Measurements from ENCODE around the gene SKIDA1. TPM values are rescaled to one million over a fixed set of nuclear protein-coding genes. Genes with fewer than 3 reads are reported as not detected.
A peak's percentile ranks its signal among the peaks of the same experiment; 100 is the strongest.

Gene SKIDA1
- total and polyA plus RNA-seq, 2 donors (not counting 1 experiment from before 2014, with no cell fraction given): 0.28 to 0.50 TPM

- TF ChIP-seq EZH2 (IDR thresholded peaks at IDR 0.05; ENCODE audit: low read length, missing control alignments): no peak
- TF ChIP-seq, protein P1, sequence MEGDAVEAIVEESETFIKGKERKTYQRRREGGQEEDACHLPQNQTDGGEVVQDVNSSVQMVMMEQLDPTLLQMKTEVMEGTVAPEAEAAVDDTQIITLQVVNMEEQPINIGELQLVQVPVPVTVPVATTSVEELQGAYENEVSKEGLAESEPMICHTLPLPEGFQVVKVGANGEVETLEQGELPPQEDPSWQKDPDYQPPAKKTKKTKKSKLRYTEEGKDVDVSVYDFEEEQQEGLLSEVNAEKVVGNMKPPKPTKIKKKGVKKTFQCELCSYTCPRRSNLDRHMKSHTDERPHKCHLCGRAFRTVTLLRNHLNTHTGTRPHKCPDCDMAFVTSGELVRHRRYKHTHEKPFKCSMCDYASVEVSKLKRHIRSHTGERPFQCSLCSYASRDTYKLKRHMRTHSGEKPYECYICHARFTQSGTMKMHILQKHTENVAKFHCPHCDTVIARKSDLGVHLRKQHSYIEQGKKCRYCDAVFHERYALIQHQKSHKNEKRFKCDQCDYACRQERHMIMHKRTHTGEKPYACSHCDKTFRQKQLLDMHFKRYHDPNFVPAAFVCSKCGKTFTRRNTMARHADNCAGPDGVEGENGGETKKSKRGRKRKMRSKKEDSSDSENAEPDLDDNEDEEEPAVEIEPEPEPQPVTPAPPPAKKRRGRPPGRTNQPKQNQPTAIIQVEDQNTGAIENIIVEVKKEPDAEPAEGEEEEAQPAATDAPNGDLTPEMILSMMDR (conservative IDR thresholded peaks at IDR 0.05 in 1 of 2, IDR thresholded peaks at IDR 0.05 in 1 of 2; ENCODE audit: low read depth in 1 of 2, low read length in 2 of 2): no peak
- no peak overlapping the region for H3K27ac ChIP-seq (ENCODE audit: insufficient read depth, low read length)
- no peaks in the 10 kb centered on the region for H3K4me1 ChIP-seq (ENCODE audit: control insufficient read depth, extremely low read depth, insufficient read depth, low read length)
- H3K9ac ChIP-seq (ENCODE audit: insufficient read depth, low read length): no peak overlapping the region
- H3K36me3 ChIP-seq (ENCODE audit: control insufficient read depth, insufficient read depth, low read length): no peaks in the 10 kb centered on the region
- no peaks in the 10 kb centered on the region for H3K79me2 ChIP-seq (ENCODE audit: control insufficient read depth, insufficient read depth, low read length)
- no peak overlapping the region for H3K4me3 ChIP-seq (replicated peaks in 1 of 4; ENCODE audit: control extremely low read depth in 1 of 4, insufficient read depth in 1 of 4, low read depth in 3 of 4, low read length in 4 of 4)
- H3K27me3 ChIP-seq (ENCODE audit: control insufficient read depth, insufficient read depth, low read length): no peaks in the 10 kb centered on the region
- no peak overlapping the region for H2AFZ ChIP-seq (ENCODE audit: low read length)
- DNase-seq (ENCODE audit: low read depth in 2 of 2): no peak
- H3K4me2 ChIP-seq (ENCODE audit: extremely low read depth, insufficient read depth, low read length): no peak overlapping the region
- no peaks in the 10 kb centered on the region for H4K20me1 ChIP-seq (ENCODE audit: control insufficient read depth, extremely low read depth, insufficient read depth, low read length)
- H3K9me3 ChIP-seq (ENCODE audit: control insufficient read depth, insufficient read depth, low read depth, low read length): no peaks in the 10 kb centered on the region
Measured at GRCh38 chr10:21488957-21489446, 36.5 kb downstream of the SKIDA1 start.

GRCh38 chr10:21488246-21488956 is 37.1 kb downstream of the SKIDA1 start:
- Histone ChIP-seq H3K36me3 (ENCODE audit: control insufficient read depth, insufficient read depth, low read length) (no peaks in the 10 kb centered on the region), H4K20me1 (ENCODE audit: control insufficient read depth, extremely low read depth, insufficient read depth, low read length) (no peaks in the 10 kb centered on the region), H3K9ac (ENCODE audit: insufficient read depth, low read length) (no peak overlapping the region), H3K27ac (ENCODE audit: insufficient read depth, low read length) (no peak overlapping the region), H2AFZ (ENCODE audit: low read length) (no peak overlapping the region), H3K4me3 (replicated peaks in 1 of 4; ENCODE audit: control extremely low read depth in 1 of 4, insufficient read depth in 1 of 4, low read depth in 3 of 4, low read length in 4 of 4) (no peak overlapping the region), H3K9me3 (ENCODE audit: control insufficient read depth, insufficient read depth, low read depth, low read length) (no peaks in the 10 kb centered on the region), H3K79me2 (ENCODE audit: control insufficient read depth, insufficient read depth, low read length) (no peaks in the 10 kb centered on the region), H3K4me2 (ENCODE audit: extremely low read depth, insufficient read depth, low read length) (no peak overlapping the region), H3K27me3 (ENCODE audit: control insufficient read depth, insufficient read depth, low read length) (no peaks in the 10 kb centered on the region), H3K4me1 (ENCODE audit: control insufficient read depth, extremely low read depth, insufficient read depth, low read length) (no peaks in the 10 kb centered on the region)
- DNase-seq (ENCODE audit: low read depth in 2 of 2): peak; percentile 18 to 22
- TF ChIP-seq, protein P1 (conservative IDR thresholded peaks at IDR 0.05 in 1 of 2, IDR thresholded peaks at IDR 0.05 in 1 of 2; ENCODE audit: low read depth in 1 of 2, low read length in 2 of 2): no peak
- TF ChIP-seq EZH2 (IDR thresholded peaks at IDR 0.05; ENCODE audit: low read length, missing control alignments): no peak

DNA sequence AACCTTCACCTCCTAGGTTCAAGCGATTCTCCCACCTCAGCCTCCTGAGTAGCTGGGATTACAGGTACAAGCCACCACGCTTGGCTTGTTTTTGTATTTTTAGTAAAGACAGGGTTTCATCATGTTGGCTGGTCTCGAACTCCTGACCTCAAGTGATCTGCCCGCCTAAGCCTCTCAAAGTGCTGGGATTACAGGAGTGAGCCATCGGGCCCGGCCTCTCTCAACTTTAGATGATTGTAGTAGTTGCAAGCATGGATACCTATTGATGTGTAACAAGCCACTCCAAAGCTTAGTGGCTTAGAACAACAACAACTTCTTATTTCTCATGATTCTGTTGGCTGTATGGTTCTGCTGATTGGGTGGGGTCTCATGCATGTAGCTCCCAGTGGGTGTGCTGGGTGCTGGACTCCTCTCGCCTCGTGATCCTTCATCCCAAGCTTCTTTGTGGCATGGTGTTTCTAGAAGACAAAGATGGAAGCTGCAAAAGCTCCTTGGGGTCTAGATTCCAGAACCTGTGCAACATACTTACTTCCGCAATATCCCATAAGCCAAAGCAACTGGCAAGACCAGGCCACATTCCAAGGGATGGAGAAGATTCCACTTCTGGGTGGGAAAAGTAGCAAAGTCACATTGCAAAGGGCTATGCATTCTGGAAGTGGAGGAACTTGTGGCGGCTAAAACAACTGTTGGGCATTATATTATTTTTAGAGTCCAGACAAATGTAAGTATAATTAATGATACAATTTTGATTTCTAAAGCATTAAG is 37.9 kb downstream of the SKIDA1 start:
- Histone ChIP-seq H3K27ac (ENCODE audit: insufficient read depth, low read length) (no peak overlapping the region), H3K4me1 (ENCODE audit: control insufficient read depth, extremely low read depth, insufficient read depth, low read length) (no peaks in the 10 kb centered on the region)

More for the DNA sequence above, 37.9 kb downstream of the SKIDA1 start:
- no peaks in the 10 kb centered on the region for H3K36me3 ChIP-seq (ENCODE audit: control insufficient read depth, insufficient read depth, low read length)
- no peak for DNase-seq (ENCODE audit: low read depth in 2 of 2)
- H4K20me1 ChIP-seq (ENCODE audit: control insufficient read depth, extremely low read depth, insufficient read depth, low read length): no peaks in the 10 kb centered on the region
- TF ChIP-seq, protein P1 (conservative IDR thresholded peaks at IDR 0.05 in 1 of 2, IDR thresholded peaks at IDR 0.05 in 1 of 2; ENCODE audit: low read depth in 1 of 2, low read length in 2 of 2): no peak
- TF ChIP-seq EZH2 (IDR thresholded peaks at IDR 0.05; ENCODE audit: low read length, missing control alignments): no peak
- H3K4me2 ChIP-seq (ENCODE audit: extremely low read depth, insufficient read depth, low read length): no peak overlapping the region
- no peak overlapping the region for H3K4me3 ChIP-seq (replicated peaks in 1 of 4; ENCODE audit: control extremely low read depth in 1 of 4, insufficient read depth in 1 of 4, low read depth in 3 of 4, low read length in 4 of 4)
- no peak overlapping the region for H2AFZ ChIP-seq (ENCODE audit: low read length)
- no peaks in the 10 kb centered on the region for H3K9me3 ChIP-seq (ENCODE audit: control insufficient read depth, insufficient read depth, low read depth, low read length)
- H3K79me2 ChIP-seq (ENCODE audit: control insufficient read depth, insufficient read depth, low read length): no peaks in the 10 kb centered on the region
- no peak overlapping the region for H3K9ac ChIP-seq (ENCODE audit: insufficient read depth, low read length)
- no peaks in the 10 kb centered on the region for H3K27me3 ChIP-seq (ENCODE audit: control insufficient read depth, insufficient read depth, low read length)
